ENCODE data around the gene SNTB2. TPM values are rescaled to one million over a fixed set of nuclear protein-coding genes. Genes with fewer than 3 reads are reported as not detected.

SNTB2 gene
- total RNA-seq, 1 donor, result 2.4 TPM

GRCh38 chr16:69330286-69331109 is 143.5 kb downstream of the SNTB2 start, which contains the start of gene PDF:
PDF (minus strand) TSS chr16:69330588; CDS start chr16:69330570, 18 bp downstream.
- DNase-seq (ENCODE audit: low read depth in 2 of 3, low spot score in 2 of 3), result peak; percentile 64 to 85 (median 67)

DNA sequence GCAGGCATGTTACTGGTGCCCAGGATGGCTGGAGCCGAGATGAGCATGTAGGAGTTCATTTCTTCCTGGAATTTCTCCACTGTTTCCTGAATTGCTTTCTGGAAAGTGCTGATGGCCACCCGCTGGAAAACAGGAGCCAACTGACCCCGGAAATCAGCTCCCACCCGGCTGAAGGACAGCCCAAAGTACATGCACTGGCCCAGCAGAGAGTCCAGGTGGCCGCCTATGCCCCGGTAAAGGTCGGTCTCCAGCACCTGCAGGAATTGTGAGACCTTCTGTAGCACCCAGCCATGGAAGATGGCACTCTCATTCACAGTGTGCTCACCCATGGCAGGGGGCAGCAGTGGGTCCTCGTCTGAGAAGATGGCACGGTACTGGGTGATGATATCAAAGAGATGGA is 147.7 kb downstream of the SNTB2 start:
- no peak for DNase-seq (ENCODE audit: low read depth in 2 of 3, low spot score in 2 of 3)

DNA sequence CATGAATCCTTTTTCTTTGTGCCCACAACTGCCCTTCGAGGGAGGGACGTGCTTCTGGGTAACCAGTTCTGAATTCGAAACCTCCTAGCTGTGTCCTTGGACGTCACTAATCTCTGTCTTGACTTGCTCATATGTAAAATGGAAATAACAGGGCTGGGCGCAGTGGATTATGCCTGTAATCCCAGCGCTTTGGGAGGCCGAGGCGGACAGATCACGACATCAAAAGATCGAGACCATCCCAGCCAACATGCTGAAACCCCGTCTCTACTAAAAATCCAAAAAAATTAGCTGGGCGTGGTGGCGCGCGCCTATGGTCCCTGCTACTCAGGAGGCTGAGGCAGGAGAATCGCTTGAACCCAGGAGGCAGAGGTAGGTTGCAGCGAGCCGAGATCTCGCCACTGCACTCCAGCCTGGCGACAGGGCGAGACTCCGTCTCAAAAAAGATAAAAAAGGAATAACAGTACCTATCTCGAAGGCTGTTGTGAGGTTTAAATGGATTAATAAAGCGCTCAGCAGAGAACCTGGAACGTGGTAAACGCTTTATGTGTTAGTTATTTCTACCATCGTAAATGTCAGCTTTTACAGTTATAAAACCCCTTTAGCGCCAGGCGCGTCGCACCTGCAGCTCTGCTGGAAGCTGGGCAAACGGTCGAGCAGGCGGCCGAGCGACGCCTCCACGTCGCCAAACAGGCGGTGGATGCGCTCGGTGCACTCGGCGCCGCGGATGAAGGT is 151.8 kb downstream of the SNTB2 start:
- no peak for DNase-seq (ENCODE audit: low read depth in 2 of 3, low spot score in 2 of 3)

- peak; percentile 89 to 97 (median 97) for DNase-seq (ENCODE audit: low read depth in 2 of 3, low spot score in 2 of 3)
Observed at GRCh38 chr16:69339289-69340094, 152.5 kb downstream of the SNTB2 start, which contains the start of the genes COG8 and NIP7. COG8 (minus strand) TSS chr16:69339564; CDS start chr16:69339552, 12 bp downstream. NIP7 (plus strand) TSS chr16:69339772; CDS start chr16:69339830, 58 bp downstream.

DNA sequence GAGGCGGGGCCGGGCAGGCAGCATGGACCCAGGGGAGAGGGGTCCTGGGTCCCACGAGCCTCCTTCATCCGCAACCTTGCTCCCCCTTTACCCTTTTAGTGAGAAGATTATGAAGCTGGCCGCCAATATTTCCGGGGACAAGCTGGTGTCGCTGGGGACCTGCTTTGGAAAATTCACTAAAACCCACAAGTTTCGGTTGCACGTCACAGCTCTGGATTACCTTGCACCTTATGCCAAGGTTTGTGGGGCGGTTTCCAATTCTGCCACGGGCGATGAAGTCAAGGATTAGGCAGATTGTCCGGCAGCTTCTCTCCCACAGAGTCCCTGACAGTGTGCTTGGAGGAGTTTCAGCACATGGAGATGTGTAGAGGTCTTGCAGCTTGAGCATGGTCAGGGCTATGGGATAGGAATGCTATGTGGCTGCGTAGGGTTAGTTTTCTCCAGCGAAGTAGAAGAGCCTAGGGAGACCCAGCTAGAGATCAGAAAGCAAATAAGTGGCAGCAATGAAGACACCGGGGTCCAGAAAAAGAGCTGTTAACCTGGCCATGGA is 153.2 kb downstream of the SNTB2 start:
- no peak for DNase-seq (ENCODE audit: low read depth in 2 of 3, low spot score in 2 of 3)

DNA sequence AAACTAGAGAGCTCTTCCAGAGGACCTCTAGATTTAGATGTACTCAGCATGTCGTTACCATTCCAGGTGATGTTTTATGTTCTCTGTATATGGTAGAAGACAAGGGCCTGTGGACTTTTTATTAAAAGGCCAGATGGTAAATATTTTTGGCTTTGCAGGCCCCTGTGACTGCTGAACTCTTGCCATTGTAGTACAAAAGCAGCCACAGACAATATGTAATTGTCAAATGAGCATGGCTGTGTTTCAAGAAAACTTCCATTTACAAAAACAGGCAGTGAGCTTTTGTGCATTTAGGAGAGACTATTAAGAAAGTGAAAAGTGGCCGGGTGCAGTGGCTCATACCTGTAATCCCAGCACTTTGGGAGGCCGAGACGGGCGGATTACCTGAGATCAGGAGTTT is 157.2 kb downstream of the SNTB2 start:
- DNase-seq (ENCODE audit: low read depth in 2 of 3, low spot score in 2 of 3), result no peak

DNA sequence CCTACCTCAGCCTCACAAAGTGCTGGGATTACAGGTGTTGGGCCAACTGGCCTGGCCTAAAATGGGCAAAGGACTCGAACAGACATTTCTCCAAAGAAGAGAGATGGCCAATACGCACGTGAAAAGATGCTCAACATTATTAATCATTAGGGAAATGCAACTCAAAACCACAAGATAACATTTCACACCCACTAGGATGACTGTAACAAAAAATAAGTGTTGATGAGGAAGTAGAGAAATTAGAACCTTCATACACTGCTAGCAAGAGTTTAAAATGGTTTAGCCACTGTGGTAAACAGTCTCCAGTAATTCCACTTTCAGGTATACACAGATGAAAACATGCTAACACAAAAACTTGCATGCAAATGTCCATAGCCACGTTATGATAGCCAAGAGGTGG is 159.0 kb downstream of the SNTB2 start:
- peak in 1 of 3 donors; percentile 21 for DNase-seq (ENCODE audit: low read depth in 2 of 3, low spot score in 2 of 3)

GRCh38 chr16:69346683-69347082 is 159.7 kb downstream of the SNTB2 start:
- no peak for DNase-seq (ENCODE audit: low read depth in 2 of 3, low spot score in 2 of 3)

- DNase-seq (ENCODE audit: low read depth in 2 of 3, low spot score in 2 of 3), result no peak
Observed at GRCh38 chr16:69348222-69348621, 161.3 kb downstream of the SNTB2 start.

DNA sequence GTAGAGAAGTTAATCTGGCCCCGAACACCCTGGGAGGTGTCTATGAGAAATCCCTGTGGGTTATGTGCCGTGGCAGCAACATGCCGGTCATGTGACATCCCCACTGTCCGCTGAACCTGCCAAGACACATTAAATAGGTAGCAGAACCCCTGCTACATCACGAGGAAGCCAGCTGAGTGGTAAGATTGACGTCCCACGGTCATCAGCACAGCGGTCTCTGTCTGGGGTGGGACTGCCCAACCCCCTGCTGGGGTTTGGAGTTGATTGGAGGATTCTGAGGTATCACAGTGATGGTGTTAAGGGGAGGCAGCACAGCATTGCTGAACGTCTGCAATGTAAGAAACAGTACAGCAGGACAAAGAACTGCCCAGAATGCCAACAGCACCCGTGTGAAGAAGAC is 162.6 kb downstream of the SNTB2 start:
- no peak for DNase-seq (ENCODE audit: low read depth in 2 of 3, low spot score in 2 of 3)

DNA sequence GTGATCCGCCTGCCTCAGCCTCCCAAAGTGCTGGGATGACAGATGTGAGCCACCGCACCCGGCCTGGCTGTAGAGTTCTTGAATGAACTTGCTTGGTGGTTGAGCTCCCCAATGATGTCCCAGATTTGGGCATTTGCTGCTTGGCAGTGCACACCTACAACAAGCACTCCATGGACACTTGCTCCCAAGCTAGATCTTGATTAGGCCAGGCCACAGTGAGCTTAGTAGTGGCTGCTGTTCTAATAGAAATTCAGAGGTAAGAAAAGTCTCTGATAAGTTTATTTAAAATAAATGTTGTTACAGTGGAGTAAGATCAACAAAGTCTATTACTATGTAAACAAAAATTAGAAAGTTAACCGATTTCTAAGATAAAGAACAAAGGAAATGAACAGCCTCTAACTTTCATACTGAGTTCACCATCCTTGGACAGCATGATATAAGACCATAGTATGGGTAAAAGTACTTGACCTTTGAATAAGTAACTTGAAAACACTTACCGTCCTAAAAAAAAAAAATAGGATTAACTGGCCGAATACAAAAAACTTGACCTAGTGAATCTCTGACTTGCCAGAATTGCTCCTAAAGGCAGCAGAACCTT is 163.7 kb downstream of the SNTB2 start:
- no peak for DNase-seq (ENCODE audit: low read depth in 2 of 3, low spot score in 2 of 3)

DNA sequence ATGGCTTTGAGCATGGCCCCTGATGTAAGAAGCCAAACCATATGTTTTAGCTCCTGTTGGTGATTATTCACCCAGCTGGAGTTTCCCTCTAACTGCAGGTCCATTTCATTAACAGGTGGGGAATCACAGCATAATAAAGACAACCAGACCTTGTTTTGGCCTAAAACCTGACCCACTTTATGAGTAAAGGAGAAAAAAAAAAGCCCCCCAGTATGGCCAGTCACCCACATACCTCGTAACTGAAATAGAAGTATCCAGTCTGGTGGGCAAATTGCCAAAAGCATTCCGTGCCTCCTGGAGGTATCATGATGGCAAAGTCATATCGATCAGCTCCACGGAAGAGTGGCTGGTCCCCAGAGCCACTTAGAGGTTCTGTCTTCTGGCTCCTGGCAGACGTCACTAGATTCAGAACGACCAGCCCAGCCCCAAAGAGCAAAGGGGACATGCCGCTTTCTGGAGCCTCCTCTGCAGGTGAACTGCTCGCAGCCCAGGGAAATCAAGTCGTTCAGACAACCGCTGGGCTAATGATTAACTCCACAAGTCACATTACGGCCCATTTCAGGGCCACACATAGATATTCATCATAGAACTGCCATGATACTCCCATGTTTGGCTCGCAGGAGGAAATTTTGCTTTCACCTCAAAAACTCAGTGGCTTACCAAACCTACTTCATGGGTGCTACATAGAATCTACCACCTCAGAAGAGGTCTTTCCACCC is 164.5 kb downstream of the SNTB2 start, which contains the start of gene TMED6:
TSS of gene TMED6 (minus strand) at position 478 of the 719 bp plus-strand sequence. CDS start at position 445, 33 bp downstream.
- no peak for DNase-seq (ENCODE audit: low read depth in 2 of 3, low spot score in 2 of 3)

Small RNA genes within 50 kb of the gene (small RNA-seq; reads per million reads assigned to genes)
- gene RF00019 (not detected), gene RNU6-22P (0.20 reads per million)

Other genes with a start within 250 kb of the SNTB2 start
- gene HAS3, start 81.5 kb upstream of the SNTB2 start, total RNA-seq, result 0.81 TPM
- 92.6 TPM for gene CHTF8, start 54.6 kb upstream of the SNTB2 start, total RNA-seq
- gene UTP4, start 54.5 kb upstream of the SNTB2 start, total RNA-seq, result 21.5 TPM
- gene VPS4A, start 124.2 kb downstream of the SNTB2 start, total RNA-seq, result 23.2 TPM
- 14.8 TPM for gene PDF, start 143.4 kb downstream of the SNTB2 start, total RNA-seq
- gene COG8, start 152.4 kb downstream of the SNTB2 start, total RNA-seq, result 57.9 TPM
- gene NIP7, start 152.6 kb downstream of the SNTB2 start, total RNA-seq, result 10.8 TPM
- gene TMED6, start 164.6 kb downstream of the SNTB2 start, total RNA-seq, result under 0.01 TPM
- gene TERF2, start 198.8 kb downstream of the SNTB2 start, total RNA-seq, result 19.9 TPM
- 64.1 TPM for gene CYB5B, start 237.5 kb downstream of the SNTB2 start, total RNA-seq